Stimulated activated CD8-positive, alpha-beta memory T cell treated with anti-CD3 and anti-CD28 coated beads, Interleukin-15, amount 100 ng/mL, for 24 hours (primary cell): ENCODE measurements around the gene SH2D3A.
"Not testable (repeated sequence)": the region's sequence is repeated elsewhere in the genome, so short reads cannot be mapped to it uniquely, and the experiment has no call there.

ENCODE experiments used
- DNase-seq: peaks from one replicate; pipeline ENCODE4 v3.0.0-alpha.2; 2020; ENCODE audit warnings: low read depth

Gene SH2D3A

GRCh38 chr19:6767357-6768235 lies at the start of gene SH2D3A:
Gene SH2D3A, minus strand, starts transcription at chr19:6767435. Its CDS starts 3,687 bp downstream, at chr19:6763748.
- DNase-seq, result peak; percentile 63

- DNase-seq, result no peak
Observed at GRCh38 chr19:6813659-6814058, 46.4 kb upstream of the SH2D3A start.

- DNase-seq, result no peak
Observed at GRCh38 chr19:6812612-6813011, 45.4 kb upstream of the SH2D3A start.

- no peak for DNase-seq
Observed at GRCh38 chr19:6811906-6812305, 44.7 kb upstream of the SH2D3A start.

- DNase-seq, result no peak
Observed at GRCh38 chr19:6811378-6811777, 44.1 kb upstream of the SH2D3A start.

GRCh38 chr19:6809262-6809661 lies 42.0 kb upstream of the SH2D3A start:
- no peak for DNase-seq

- no peak for DNase-seq
Observed at GRCh38 chr19:6808494-6808893, 41.3 kb upstream of the SH2D3A start.

GRCh38 chr19:6807291-6807690 lies 40.1 kb upstream of the SH2D3A start:
- no peak for DNase-seq

- no peak for DNase-seq
Observed at GRCh38 chr19:6806488-6806887, 39.3 kb upstream of the SH2D3A start.

- no peak for DNase-seq
Observed at GRCh38 chr19:6803036-6803404, 35.8 kb upstream of the SH2D3A start.

GRCh38 chr19:6802336-6803035 lies 35.3 kb upstream of the SH2D3A start:
- DNase-seq, result peak; percentile 53

GRCh38 chr19:6801485-6802086 lies 34.4 kb upstream of the SH2D3A start:
- peak; percentile 59 for DNase-seq

GRCh38 chr19:6800991-6801484 lies 33.8 kb upstream of the SH2D3A start:
- no peak for DNase-seq

- DNase-seq, result not testable (repeated sequence)
Observed at GRCh38 chr19:6800160-6800790, 33.0 kb upstream of the SH2D3A start.

- no peak for DNase-seq
Observed at GRCh38 chr19:6797646-6798045, 30.4 kb upstream of the SH2D3A start.

- no peak for DNase-seq
Observed at GRCh38 chr19:6796278-6796677, 29.0 kb upstream of the SH2D3A start.

GRCh38 chr19:6794686-6795431 lies 27.6 kb upstream of the SH2D3A start:
- no peak for DNase-seq

- no peak for DNase-seq
Observed at GRCh38 chr19:6793973-6794372, 26.7 kb upstream of the SH2D3A start.

- DNase-seq, result no peak
Observed at GRCh38 chr19:6793411-6793810, 26.2 kb upstream of the SH2D3A start.

GRCh38 chr19:6791237-6791636 lies 24.0 kb upstream of the SH2D3A start:
- DNase-seq, result no peak
